Heart left ventricle (tissue), 13 donors: Measurements from ENCODE around the gene AKR1D1.

Experiments used
- CTCF ChIP-seq, 12 donors: fragments of 200-600 bp; sonication (generic) in 4 of 12; IDR thresholded peaks; one replicate each; pipeline versions ENCODE4 v1.5.0 to v1.8.0; 2018 to 2022; ENCODE audit warnings: antibody characterized with exemption in 12 of 12, mild to moderate bottlenecking in 5 of 12
- POLR2A ChIP-seq, 2 donors: fragments of 450-650 bp; IDR thresholded peaks; one replicate each; pipeline ENCODE4 v1.6.1; 2017; ENCODE audit warnings: antibody characterized with exemption in 2 of 2, mild to moderate bottlenecking in 2 of 2, moderate library complexity in 2 of 2
- donor health status: ischemic (EF 13 %, LVEDD 7.1; RV severe dilation, severe dysfunction).
- donor health status: DM: no; HTN: yes; CAD: no.
- donor health status: DM: no; HTN: no; CAD: no.
- donor health status: ischemic (EF 25% LVEDD 6.9; RV normal size, moderate dysfunction).
- donor health status: ischemic (EF 25% LVEDD 5.7; RV mildly dilated, moderate dysfunction).
- donor health status: ischemic (EF 35%, LVEDD 5.7; RV mildly dilated, moderate dysfunction).
- donor health status: nonischemic (EF 11% LVEDD 7.7; RV severe dilation, severe dysfunction).
- donor health status: DM: yes; HTN: yes; CAD: no.
- donor health status: PGD.
- donor health status: ischemic (EF 29% LVEDD 5.4; RV normal size, mild dysfunction).
- donor health status: nonischemic (EF 23%, LVEDD 6.1; RV moderate dilation, normal function).

GRCh38 chr7:138115047-138115446 lies 38.8 kb downstream of the AKR1D1 start:
- no peak for TF ChIP-seq CTCF (IDR thresholded peaks at IDR 0.05)
- no peak for TF ChIP-seq POLR2A (IDR thresholded peaks at IDR 0.05)
